ENCODE measurements around the gene MED9.

GRCh38 chr17:17467720-17468119 lies 9.1 kb upstream of the MED9 start:
- TF ChIP-seq CTCF (conservative IDR thresholded peaks at IDR 0.05; ENCODE audit: low read depth, low read length) (no peak), EZH2 (IDR thresholded peaks at IDR 0.05; ENCODE audit: low read length, unreplicated experiment) (no peak), EZH2phosphoT487 (IDR thresholded peaks at IDR 0.05; ENCODE audit: borderline replicate concordance, low read length) (no peak)

Data from PC-3 (cell line).